Osteocyte (in vitro differentiated cells): ENCODE data around the gene HOXB2. TPM values are rescaled to one million over a fixed set of nuclear protein-coding genes. Genes with fewer than 3 reads are reported as not detected.

ENCODE experiments used
- DNase-seq: peaks from one replicate; pipeline ENCODE4 v3.0.0; 2021; ENCODE audit warnings: mixed read lengths; ENCODE audit not compliant: unreplicated experiment; ENCODE audit errors: extremely low spot score
- H3K27ac Mint-ChIP-seq: one replicate; pipeline ENCODE4 v1.8.0; 2021; ENCODE audit warnings: mild to moderate bottlenecking, mixed read lengths; ENCODE audit not compliant: unreplicated experiment
- H3K27me3 Mint-ChIP-seq: one replicate; pipeline ENCODE4 v1.8.0; 2021; ENCODE audit warnings: mixed read lengths; ENCODE audit not compliant: unreplicated experiment
- H3K36me3 Mint-ChIP-seq: one replicate; pipeline ENCODE4 v1.8.0; 2021; ENCODE audit warnings: mixed read lengths; ENCODE audit not compliant: unreplicated experiment
- H3K4me1 Mint-ChIP-seq: one replicate; pipeline ENCODE4 v1.8.0; 2021; ENCODE audit warnings: mixed read lengths; ENCODE audit not compliant: unreplicated experiment
- H3K4me3 Mint-ChIP-seq: one replicate; pipeline ENCODE4 v1.8.0; 2021; ENCODE audit warnings: mild to moderate bottlenecking, moderate library complexity, mixed read lengths; ENCODE audit not compliant: unreplicated experiment
- H3K9me3 Mint-ChIP-seq: one replicate; pipeline ENCODE4 v1.8.0; 2021; ENCODE audit warnings: mixed read lengths; ENCODE audit not compliant: unreplicated experiment
- CTCF ChIP-seq: fragments of 200-600 bp; sonication (generic); IDR thresholded peaks from 2 replicates; pipeline ENCODE4 v1.5.0; 2021; ENCODE audit warnings: antibody characterized with exemption, mild to moderate bottlenecking, moderate library complexity
- total RNA-seq: library from RNA; stranded (reverse); gene quantifications from 2 replicates; pipeline ENCODE4 v1.2.1, GENCODE V29; 2021

The HOXB2 gene
- total RNA-seq, 1 donor from 2014 or later = not detected

- H3K27me3 Mint-ChIP-seq = peaks cover 93% of the 10 kb centered on the region
- H3K36me3 Mint-ChIP-seq = no peaks in the 10 kb centered on the region
- H3K9me3 Mint-ChIP-seq = no peaks in the 10 kb centered on the region
- DNase-seq = no peak
- TF ChIP-seq CTCF = no peak
- H3K4me1 Mint-ChIP-seq = peaks cover 3% of the 10 kb centered on the region
- H3K27ac Mint-ChIP-seq = no peak overlapping the region
- no peak overlapping the region for H3K4me3 Mint-ChIP-seq
These were observed 11.9 kb upstream of the HOXB2 start for GRCh38 chr17:48556576-48557401.

DNA sequence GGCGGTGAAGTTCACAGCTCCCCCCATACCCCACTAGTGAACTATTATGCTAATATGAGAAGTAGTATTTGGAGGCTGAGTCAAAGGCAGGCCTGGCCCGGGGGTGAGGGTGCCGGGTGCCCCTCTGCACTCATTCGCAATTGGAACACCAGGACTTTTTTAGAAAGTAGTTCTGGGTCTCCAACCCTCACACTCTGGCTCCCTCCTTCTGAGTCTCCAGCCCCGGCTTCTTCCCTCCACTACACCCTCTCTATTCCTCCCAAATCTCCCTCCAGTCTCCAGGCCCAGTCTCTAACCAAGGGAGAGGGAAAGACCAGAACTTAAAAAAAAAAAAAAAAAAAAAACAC is 11.3 kb upstream of the HOXB2 start:
- DNase-seq = no peak
- peaks cover 3% of the 10 kb centered on the region for H3K4me1 Mint-ChIP-seq
- H3K4me3 Mint-ChIP-seq = no peak overlapping the region
- H3K9me3 Mint-ChIP-seq = no peaks in the 10 kb centered on the region
- TF ChIP-seq CTCF = no peak
- no peaks in the 10 kb centered on the region for H3K36me3 Mint-ChIP-seq
- H3K27me3 Mint-ChIP-seq = peaks cover 92% of the 10 kb centered on the region
- H3K27ac Mint-ChIP-seq = no peak overlapping the region

DNA sequence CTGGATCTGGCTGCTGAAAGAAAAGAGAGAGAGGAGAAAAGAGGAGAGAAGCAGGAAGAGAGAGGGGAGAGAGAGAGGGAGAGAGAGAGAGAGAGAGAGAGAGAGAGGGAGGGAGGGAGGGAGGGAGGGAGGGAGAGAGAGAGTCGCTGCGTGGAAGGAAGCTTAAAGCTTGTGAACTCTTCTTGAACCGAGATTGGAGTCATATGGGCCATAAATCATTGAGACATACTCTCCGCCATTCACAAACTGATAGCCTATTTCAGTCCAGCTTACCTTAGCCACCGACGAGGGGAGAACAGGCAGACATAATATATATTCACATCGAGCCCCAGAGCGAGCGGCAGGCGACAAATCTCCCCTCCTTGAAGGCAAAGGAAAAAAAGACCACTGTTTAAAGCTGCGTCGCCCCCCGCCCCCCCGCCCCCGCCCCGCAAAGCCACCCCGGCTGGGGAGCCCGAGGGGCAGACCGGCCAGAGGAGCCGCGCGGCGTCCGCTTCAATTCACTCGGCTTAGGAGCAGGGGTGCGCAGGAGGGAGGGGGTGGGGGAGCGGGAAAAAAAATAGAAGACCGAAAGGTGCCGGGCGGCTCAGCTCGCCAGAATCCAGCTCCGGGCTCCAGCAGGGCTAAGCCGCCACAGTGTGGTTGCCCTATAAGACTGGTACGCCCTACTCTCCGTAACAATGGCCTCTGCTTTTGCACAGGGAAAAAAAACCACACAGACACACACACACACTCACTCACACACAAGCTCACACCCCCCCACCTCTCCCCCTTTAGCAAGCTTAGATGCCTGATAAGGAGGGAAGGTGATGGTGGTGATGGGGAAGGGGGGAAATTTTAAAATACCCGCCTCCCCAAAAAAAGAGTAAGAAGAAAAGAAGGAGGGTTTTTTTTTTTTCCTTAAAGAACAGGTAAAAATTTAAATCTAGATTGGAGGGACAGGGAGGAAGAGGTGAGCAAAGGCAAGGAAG is 10.6 kb upstream of the HOXB2 start:
- TF ChIP-seq CTCF = no peak
- no peak overlapping the region for H3K27ac Mint-ChIP-seq
- H3K9me3 Mint-ChIP-seq = no peaks in the 10 kb centered on the region
- DNase-seq = no peak
- H3K4me1 Mint-ChIP-seq = peaks cover 3% of the 10 kb centered on the region
- no peak overlapping the region for H3K4me3 Mint-ChIP-seq
- H3K36me3 Mint-ChIP-seq = no peaks in the 10 kb centered on the region
- H3K27me3 Mint-ChIP-seq = peaks cover 91% of the 10 kb centered on the region

GRCh38 chr17:48554412-48555257 is 9.7 kb upstream of the HOXB2 start:
- no peak for TF ChIP-seq CTCF
- Mint-ChIP-seq H3K27ac (no peak overlapping the region), H3K4me1 (peaks cover 3% of the 10 kb centered on the region), H3K9me3 (no peaks in the 10 kb centered on the region), H3K27me3 (peaks cover 89% of the 10 kb centered on the region), H3K4me3 (no peak overlapping the region), H3K36me3 (no peaks in the 10 kb centered on the region)
- no peak for DNase-seq
